Fibroblast of lung (primary cell): ENCODE data around the gene NRDE2. TPM values are rescaled to one million over a fixed set of nuclear protein-coding genes. Genes with fewer than 3 reads are reported as not detected.

Source experiments
- DNase-seq, 2 donors: peaks; one replicate each; pipeline versions ENCODE4 v3.0.0 to v3.0.0-alpha.2; 2010; ENCODE audit warnings: low read depth in 2 of 2
- H2AFZ ChIP-seq: 2 replicates; pipeline ENCODE4 v1.5.1; 2012; ENCODE audit warnings: low read length, control low read depth, inconsistent platforms
- H3K27ac ChIP-seq: 2 replicates; pipeline ENCODE4 v1.5.1; 2011; ENCODE audit warnings: low read length, control low read depth; ENCODE audit not compliant: insufficient read depth
- H3K27me3 ChIP-seq: 2 replicates; pipeline ENCODE4 v1.5.1; 2011; ENCODE audit warnings: mild to moderate bottlenecking, low read length; ENCODE audit not compliant: control insufficient read depth, insufficient read depth
- H3K36me3 ChIP-seq: 2 replicates; pipeline ENCODE4 v1.5.1; 2011; ENCODE audit warnings: low read length; ENCODE audit not compliant: control insufficient read depth, insufficient read depth
- H3K4me1 ChIP-seq: 2 replicates; pipeline ENCODE4 v1.5.1; 2011; ENCODE audit warnings: low read length; ENCODE audit not compliant: control insufficient read depth, insufficient read depth; ENCODE audit errors: extremely low read depth
- H3K4me2 ChIP-seq: 2 replicates; pipeline ENCODE4 v1.5.1; 2011; ENCODE audit warnings: low read length, control low read depth; ENCODE audit not compliant: insufficient read depth; ENCODE audit errors: extremely low read depth
- H3K4me3 ChIP-seq, 4 experiments: fragments of 200-600 bp in 1 of 4; sonication (generic) in 1 of 4; replicated peaks in 1 of 4; 2 replicates each; pipeline ENCODE4 v1.5.1; 2011 to 2016; ENCODE audit warnings: low read length in 4 of 4, low read depth in 3 of 4, mild to moderate bottlenecking in 3 of 4, control low read depth in 2 of 4, inconsistent platforms in 1 of 4, mixed read lengths in 1 of 4; ENCODE audit not compliant: insufficient read depth in 1 of 4; ENCODE audit errors: control extremely low read depth in 1 of 4
- H3K79me2 ChIP-seq: 2 replicates; pipeline ENCODE4 v1.5.1; 2012; ENCODE audit warnings: mild to moderate bottlenecking, low read length, inconsistent platforms; ENCODE audit not compliant: control insufficient read depth, insufficient read depth
- H3K9ac ChIP-seq: 2 replicates; pipeline ENCODE4 v1.5.1; 2011; ENCODE audit warnings: mild to moderate bottlenecking, low read length, control low read depth; ENCODE audit not compliant: insufficient read depth
- H3K9me3 ChIP-seq: 2 replicates; pipeline ENCODE4 v1.5.1; 2012; ENCODE audit warnings: low read depth, low read length; ENCODE audit not compliant: control insufficient read depth, insufficient read depth
- H4K20me1 ChIP-seq: 2 replicates; pipeline ENCODE4 v1.5.1; 2011; ENCODE audit warnings: low read length; ENCODE audit not compliant: control insufficient read depth, insufficient read depth; ENCODE audit errors: extremely low read depth
- CTCF ChIP-seq, 2 donors: IDR thresholded peaks in 1 of 2; conservative IDR thresholded peaks in 1 of 2; 1 replicate in 1 of 2; 2 replicates in 1 of 2; pipeline ENCODE4 v1.5.1; 2011 to 2012; ENCODE audit warnings: low read length in 2 of 2, control low read depth in 1 of 2, inconsistent platforms in 1 of 2, low read depth in 1 of 2, mild to moderate bottlenecking in 1 of 2
- EZH2 ChIP-seq: IDR thresholded peaks from 2 replicates; pipeline ENCODE4 v1.5.1; 2012; ENCODE audit warnings: low read length, control low read depth, mild to moderate bottlenecking; ENCODE audit errors: missing control alignments
- polyA plus RNA-seq, 2 donors: library from polyadenylated mRNA; depleted of rRNA in 1 of 2; stranded (reverse) in 1 of 2; unstranded in 1 of 2; fragments of >200 nt; gene quantifications; 2 replicates each; pipeline ENCODE4 v1.2.1, GENCODE V29; 2011 to 2012; ENCODE audit warnings: missing spikeins in 1 of 2
- total RNA-seq: library from RNA; depleted of rRNA; stranded (reverse); fragments of >200 nt; gene quantifications from 2 replicates; pipeline ENCODE4 v1.2.1, GENCODE V29; 2014

Gene NRDE2
- total and polyA plus RNA-seq, 2 donors (not counting 1 experiment from before 2014, with no cell fraction given), result 7.0 to 9.7 TPM

- no peaks in the 10 kb centered on the region for H3K9me3 ChIP-seq
- no peak overlapping the region for H3K4me2 ChIP-seq
- H3K79me2 ChIP-seq, result no peaks in the 10 kb centered on the region
- H3K4me3 ChIP-seq, result no peak overlapping the region
- no peak overlapping the region for H2AFZ ChIP-seq
- H3K4me1 ChIP-seq, result no peaks in the 10 kb centered on the region
- H3K36me3 ChIP-seq, result no peaks in the 10 kb centered on the region
- no peaks in the 10 kb centered on the region for H4K20me1 ChIP-seq
- no peak overlapping the region for H3K27ac ChIP-seq
- no peak for DNase-seq
- H3K9ac ChIP-seq, result no peak overlapping the region
- no peaks in the 10 kb centered on the region for H3K27me3 ChIP-seq
- TF ChIP-seq EZH2 (no peak), CTCF (conservative IDR thresholded peaks at IDR 0.05 in 1 of 2, IDR thresholded peaks at IDR 0.05 in 1 of 2; ENCODE audit: low read depth in 1 of 2, low read length in 2 of 2) (no peak)
Measured at GRCh38 chr14:90374813-90375212, 43.1 kb upstream of the NRDE2 start.

GRCh38 chr14:90373887-90374286 is 42.1 kb upstream of the NRDE2 start:
- no peaks in the 10 kb centered on the region for H3K79me2 ChIP-seq
- peak in 1 of 2 donors; percentile 6 for DNase-seq
- H2AFZ ChIP-seq, result no peak overlapping the region
- no peak overlapping the region for H3K4me3 ChIP-seq
- no peak for TF ChIP-seq EZH2
- no peak for TF ChIP-seq CTCF (conservative IDR thresholded peaks at IDR 0.05 in 1 of 2, IDR thresholded peaks at IDR 0.05 in 1 of 2; ENCODE audit: low read depth in 1 of 2, low read length in 2 of 2)
- no peaks in the 10 kb centered on the region for H3K4me1 ChIP-seq
- no peaks in the 10 kb centered on the region for H3K9me3 ChIP-seq
- no peak overlapping the region for H3K9ac ChIP-seq
- H4K20me1 ChIP-seq, result no peaks in the 10 kb centered on the region
- H3K27me3 ChIP-seq, result no peaks in the 10 kb centered on the region
- H3K4me2 ChIP-seq, result no peak overlapping the region
- no peaks in the 10 kb centered on the region for H3K36me3 ChIP-seq
- no peak overlapping the region for H3K27ac ChIP-seq

- H3K4me3 ChIP-seq, result no peak overlapping the region
- TF ChIP-seq CTCF (conservative IDR thresholded peaks at IDR 0.05 in 1 of 2, IDR thresholded peaks at IDR 0.05 in 1 of 2; ENCODE audit: low read depth in 1 of 2, low read length in 2 of 2) (no peak), EZH2 (no peak)
- no peak overlapping the region for H3K9ac ChIP-seq
- H3K4me1 ChIP-seq, result no peaks in the 10 kb centered on the region
- H3K79me2 ChIP-seq, result no peaks in the 10 kb centered on the region
- no peaks in the 10 kb centered on the region for H4K20me1 ChIP-seq
- no peak overlapping the region for H2AFZ ChIP-seq
- peak; percentile 24 to 26 for DNase-seq
- H3K9me3 ChIP-seq, result no peaks in the 10 kb centered on the region
- no peaks in the 10 kb centered on the region for H3K36me3 ChIP-seq
- no peak overlapping the region for H3K4me2 ChIP-seq
- no peak overlapping the region for H3K27ac ChIP-seq
- H3K27me3 ChIP-seq, result no peaks in the 10 kb centered on the region
Measured at GRCh38 chr14:90368946-90369721, 37.4 kb upstream of the NRDE2 start.
